Hypothalamus (tissue), 51 donors: ENCODE data around the gene SLC39A5.
"Not testable (repeated sequence)": the region's sequence is repeated elsewhere in the genome, so short reads cannot be mapped to it uniquely, and the experiment has no call there.

Source experiments
- DNase-seq, 51 donors: peaks; one replicate each; lab custom pipeline; 2025; lab: John Stamatoyannopoulos, UW

SLC39A5 gene

DNA sequence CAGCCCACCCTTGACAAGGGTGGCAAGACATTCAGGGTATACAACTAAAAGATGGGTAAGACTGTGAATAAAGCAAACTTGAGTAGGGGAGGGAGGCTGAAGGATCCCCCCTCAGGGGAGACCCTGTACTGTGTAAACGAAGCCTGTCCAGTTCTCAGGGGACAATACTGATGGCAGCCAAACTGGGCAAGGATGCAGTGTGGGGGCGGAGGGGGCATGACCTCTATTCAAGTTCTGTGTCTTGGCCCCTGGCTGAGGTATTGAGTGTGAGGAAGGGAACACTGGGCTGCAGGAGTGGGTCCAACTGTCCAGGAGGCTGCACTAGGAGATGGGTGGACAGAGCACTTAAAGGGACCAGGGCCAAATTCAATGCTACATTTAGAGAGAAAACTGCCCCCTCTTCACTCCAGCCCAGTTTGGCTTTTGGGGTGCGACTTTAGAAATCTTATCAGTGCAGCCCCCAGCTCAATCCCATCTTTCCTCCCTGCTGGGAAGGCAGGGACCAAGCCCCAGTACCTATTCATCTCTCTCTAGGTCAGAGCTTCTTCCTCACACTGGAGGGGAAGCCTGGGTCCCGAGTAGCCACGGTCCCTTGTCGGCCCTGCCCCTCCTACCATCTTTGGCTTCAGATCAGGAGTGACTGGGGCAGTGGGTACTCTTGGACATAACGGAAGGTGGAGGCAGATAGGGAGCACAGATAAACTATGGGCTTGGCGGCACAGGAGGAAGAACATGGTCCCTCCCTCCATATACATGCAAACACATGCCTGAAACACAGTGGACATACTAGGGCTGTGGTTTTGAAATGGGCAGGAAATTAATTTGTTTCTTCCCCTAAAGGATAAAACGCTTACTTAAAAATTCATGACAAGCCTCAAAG, 11.8 kb downstream of the SLC39A5 start:
- DNase-seq, result no peak

DNA sequence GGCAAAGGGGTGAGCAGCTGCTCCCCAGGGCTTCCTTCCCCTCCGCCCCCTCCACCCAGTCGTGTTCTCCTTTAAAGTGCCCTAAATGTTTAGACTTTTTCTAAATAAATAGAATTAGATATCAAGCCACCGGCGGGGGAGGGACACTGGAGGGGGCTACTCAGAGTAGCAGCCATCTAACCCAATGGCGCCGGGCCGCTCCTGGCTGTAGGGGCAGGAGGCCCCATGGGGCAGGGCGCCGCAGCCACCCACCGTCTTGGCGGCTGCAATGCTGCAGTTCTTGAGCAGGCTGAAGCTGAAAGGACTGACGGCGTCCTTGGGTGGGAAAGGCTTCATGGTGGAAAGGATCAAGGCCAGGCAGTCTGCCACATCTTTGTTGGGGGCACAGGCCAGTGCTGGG, 13.1 kb downstream of the SLC39A5 start:
- DNase-seq, result no peak

DNA sequence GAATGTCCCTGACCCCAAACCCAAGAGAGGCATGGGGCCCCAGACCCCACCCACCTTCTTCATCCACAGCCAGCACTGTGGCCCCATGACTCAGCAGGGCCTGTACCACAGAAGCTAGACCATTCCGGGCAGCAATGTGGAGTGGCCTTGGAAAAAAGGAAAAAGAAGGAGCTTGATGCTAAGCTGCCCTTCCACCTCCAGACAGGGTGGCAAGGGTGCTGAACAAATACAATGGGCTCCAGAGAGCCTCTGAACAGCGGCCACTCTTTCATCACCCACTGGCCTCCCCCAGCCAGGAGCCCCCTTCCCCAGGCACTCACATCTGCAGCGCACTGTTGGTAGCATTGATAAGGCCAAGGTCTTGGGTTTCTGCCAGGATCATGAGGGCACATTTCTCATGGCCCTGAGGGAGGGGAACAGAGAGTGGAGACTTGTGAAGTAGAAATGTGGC, 13.9 kb downstream of the SLC39A5 start:
- no peak for DNase-seq

GRCh38 chr12:56244494-56244893, 14.6 kb downstream of the SLC39A5 start:
- DNase-seq, result no peak

GRCh38 chr12:56247923-56248322, 18.1 kb downstream of the SLC39A5 start:
- DNase-seq, result no peak

DNA sequence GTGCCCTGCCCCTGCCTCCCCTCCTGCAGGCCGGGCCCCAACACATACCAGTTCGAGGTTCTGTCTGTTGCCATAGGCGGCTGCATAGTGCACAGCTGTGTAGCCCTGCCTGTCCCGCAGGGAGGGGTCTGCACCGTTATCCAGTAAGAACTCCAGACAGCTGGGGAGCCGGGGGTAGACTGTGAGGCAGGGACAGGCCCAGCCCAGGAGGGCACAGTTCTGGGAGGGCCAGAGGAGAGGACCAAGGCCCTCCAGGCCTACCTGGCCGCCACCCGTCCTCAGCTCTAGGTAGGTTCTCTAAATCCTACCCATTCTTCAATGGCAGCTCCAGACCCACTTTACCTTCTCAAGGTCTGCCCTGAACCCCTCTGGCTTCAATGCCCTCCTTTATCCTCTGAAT, 18.9 kb downstream of the SLC39A5 start:
- no peak for DNase-seq

DNA sequence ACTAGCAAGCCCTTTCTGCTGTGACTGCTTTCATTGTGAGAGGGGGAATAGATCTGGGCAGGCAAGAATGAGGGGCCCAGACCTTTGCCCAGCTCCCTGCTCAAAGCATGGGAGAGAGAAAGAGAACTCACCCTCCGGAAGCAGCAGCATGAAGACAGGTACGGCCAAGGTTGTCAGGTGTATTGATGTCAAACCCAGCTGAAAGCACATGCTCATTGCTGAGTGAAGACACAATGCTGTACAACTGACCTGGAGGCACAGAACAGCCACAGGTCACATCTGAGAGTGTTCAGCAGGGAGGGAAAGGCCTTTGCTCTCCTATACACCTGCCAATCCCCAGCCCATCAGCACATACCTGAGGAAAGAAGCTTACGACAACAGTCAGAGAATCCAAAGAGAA, 22.8 kb downstream of the SLC39A5 start:
- DNase-seq, result no peak

DNA sequence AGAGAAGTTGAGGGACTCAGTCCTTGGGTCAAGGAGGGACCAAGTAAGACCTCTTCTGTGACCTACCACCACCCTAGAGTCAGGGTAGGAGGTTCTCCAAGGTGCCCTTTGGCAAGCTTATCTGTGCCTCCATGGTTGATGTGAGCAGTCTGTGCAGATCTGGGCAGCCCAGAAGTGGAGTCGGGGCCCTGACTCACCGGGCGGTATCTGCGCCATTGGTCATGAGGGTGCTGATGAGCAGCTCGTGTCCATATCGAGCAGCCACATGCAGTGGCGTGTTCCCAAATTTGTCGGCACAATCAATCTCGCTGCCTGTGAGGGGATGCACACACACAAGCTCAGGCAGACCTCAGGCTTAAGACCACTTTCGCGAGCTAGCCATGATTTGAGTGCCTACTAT, 23.2 kb downstream of the SLC39A5 start:
- no peak for DNase-seq

DNA sequence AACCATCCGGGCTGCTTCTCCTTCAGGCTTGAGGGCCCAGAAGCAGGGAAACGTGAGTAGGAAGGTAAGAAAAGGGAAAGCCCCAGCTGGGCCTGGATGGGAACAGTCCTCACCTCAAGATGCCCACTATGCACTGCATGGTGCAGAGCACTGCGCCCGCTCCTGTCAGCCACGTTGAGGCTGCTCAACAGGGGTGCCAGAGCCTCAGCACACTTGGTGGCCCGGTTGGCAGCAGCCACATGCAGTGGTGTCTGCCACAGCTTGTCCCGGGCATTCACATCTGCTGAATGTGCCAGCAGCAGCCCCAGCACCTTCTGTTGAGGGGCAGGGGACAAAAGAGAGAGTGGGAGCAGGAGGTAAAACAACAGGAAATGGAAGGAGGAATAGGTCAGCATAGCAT, 25.8 kb downstream of the SLC39A5 start:
- DNase-seq, result no peak

GRCh38 chr12:56256326-56256960, 26.6 kb downstream of the SLC39A5 start:
- DNase-seq, result peak in 6 of 51 donors; percentile 7 to 73 (median 22)

- DNase-seq, result no peak
These were observed 27.2 kb downstream of the SLC39A5 start for GRCh38 chr12:56257071-56257470.

DNA sequence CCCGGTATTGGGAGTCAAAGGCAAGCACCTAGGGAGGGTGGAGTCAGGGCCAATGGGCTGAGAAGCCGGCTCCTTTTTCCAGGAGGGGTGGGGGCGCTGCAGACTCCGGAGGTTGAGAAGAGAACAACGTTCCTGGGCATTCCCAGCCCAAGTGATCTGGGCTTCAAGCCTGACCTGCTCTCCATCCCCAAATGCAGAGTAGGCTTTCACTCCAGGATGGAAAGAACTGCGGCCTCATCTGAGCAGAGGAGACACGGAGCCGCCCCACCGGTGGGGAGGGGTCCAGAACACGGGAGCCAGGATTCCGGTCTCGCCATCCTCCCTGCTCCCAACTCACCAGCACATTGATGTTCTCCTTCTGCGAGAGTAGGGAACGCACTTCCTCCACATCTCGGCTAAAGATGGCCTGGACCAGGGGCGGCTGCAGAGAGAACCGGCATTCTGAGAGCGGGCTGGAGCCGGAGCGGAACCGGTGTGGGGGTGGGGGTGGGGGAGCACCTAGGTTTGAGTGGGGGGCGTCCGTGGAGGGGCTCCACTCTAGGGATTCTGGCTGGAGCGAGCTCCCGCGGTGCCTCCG, 27.7 kb downstream of the SLC39A5 start:
- peak in 10 of 51 donors; percentile 3 to 44 (median 22) for DNase-seq

DNA sequence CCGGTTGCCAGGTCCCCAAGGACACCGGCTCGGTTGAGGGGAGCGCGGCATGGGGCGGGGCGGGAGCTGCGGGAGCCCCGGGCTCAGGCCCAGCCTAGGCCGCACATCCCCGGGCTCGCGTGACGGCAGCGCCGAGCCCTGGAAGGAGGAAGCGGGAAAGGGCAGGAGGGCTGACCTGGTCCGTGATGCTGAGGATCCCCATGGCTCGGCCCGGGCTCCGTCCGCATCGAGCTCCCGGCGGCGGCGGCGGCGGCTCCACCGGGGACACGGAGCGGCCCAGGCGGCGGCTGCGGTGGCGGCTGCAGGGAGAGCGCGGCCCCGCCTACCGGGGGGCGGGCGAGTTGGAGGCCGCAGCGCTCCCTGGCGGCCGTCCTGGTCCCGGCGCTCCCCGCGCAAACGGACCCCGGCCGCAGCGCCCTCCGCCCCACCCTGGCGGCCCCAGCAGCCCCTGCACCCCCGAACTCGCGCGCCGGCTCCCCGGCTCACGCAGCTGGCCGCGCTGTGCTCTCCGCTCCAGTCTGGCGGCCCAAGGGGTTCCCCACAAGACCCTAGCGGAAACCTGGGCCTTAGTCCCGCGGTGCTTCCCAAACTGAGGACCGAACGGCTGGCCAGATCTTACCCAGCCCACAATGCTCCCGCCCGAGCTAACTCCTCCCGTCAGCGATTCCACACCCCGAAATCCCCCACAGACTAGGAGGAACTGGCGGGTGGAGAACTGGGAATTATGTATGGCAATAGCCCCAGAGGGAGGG, 28.4 kb downstream of the SLC39A5 start, which contains the start of gene ANKRD52:
Gene ANKRD52, minus strand, starts transcription at position 317 of the 752 bp plus-strand sequence. Its CDS starts 115 bp downstream, at position 202.
- peak in 50 of 51 donors; percentile 28 to 87 (median 63) for DNase-seq

DNA sequence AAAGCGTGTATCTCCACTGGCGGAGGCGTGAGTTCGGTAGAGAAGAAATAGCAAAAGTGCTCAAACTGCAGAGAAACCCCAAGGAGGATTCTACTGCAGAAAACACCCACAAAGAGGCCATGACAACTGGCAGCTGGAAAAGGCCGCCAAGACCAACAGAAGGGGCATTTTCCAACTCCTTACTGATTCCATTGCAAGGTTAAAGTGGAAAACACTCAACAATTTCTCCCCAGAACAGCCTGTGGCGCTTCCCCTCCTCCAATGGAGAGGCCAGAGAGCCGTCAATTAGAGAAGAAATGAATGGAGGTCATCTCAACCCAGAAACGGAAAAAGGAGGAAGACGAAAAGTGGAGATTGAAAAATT, 29.0 kb downstream of the SLC39A5 start:
- DNase-seq, result no peak

- no peak for DNase-seq
These were observed 30.5 kb downstream of the SLC39A5 start for GRCh38 chr12:56260380-56260779.

DNA sequence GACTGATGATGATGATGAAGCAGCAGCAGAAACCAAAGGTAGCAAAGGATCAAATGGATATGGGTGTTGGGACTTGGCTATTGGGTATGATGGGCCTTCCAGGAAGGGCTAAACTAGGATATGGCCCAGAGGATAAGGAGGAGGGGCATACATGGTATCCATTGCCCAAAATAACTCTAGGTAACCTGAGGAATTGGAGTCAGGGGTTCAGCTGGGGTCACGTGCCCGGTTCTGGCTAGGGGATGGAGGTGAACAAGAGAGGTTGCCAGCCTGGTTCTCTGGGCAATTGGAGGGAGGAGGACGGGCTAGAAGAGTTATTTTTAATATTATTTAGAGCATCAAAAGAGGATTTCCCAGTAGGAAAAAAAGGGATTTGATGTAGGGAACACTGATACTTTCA, 31.1 kb downstream of the SLC39A5 start:
- DNase-seq, result no peak

DNA sequence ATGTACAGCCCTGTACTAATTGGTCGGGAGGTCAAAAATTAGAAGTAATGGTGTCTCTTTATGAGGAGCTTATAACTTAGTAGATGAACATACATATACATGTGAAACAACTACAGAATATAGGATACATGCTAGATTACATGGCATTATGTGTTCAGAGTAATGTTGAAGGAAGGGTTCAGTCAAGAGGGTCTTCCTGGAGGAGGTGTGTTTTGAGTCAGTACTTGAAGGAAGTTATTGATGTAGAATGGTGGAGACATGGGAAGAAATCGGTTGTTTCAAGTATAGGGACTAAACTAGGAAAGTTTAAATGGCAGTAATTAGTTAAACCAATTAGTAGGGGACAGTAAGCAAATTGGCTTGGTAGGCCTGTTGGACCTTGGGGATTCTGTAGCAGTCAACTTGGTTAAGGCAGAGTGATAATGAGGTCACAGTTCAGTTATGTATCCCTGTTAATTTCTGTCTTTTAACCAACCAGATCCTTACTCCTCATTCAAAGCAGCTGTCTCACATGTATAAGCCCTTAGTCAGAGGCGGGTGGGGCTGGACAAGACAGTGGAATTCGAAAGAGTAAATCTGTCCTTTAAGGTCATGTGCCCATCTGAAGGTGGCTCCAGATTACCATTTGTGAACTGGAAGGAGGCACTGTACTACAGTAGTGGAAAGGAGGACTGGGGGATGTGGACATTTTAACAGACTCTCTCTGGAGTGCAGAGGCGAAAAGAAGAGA, 31.8 kb downstream of the SLC39A5 start:
- no peak for DNase-seq

GRCh38 chr12:56262955-56263354, 33.1 kb downstream of the SLC39A5 start:
- DNase-seq, result not testable (repeated sequence)

- DNase-seq, result peak in 2 of 51 donors; percentile 9 to 51
These were observed 36.3 kb downstream of the SLC39A5 start for GRCh38 chr12:56266068-56266692.
